GM18526 (cell line): ENCODE results near the gene REC8.

ENCODE experiments used
- POLR2A ChIP-seq: IDR thresholded peaks from 3 replicates; pipeline ENCODE4 v1.6.1; 2011; ENCODE audit not compliant: insufficient read length; ENCODE audit errors: extremely low read depth

The REC8 gene, protein sequence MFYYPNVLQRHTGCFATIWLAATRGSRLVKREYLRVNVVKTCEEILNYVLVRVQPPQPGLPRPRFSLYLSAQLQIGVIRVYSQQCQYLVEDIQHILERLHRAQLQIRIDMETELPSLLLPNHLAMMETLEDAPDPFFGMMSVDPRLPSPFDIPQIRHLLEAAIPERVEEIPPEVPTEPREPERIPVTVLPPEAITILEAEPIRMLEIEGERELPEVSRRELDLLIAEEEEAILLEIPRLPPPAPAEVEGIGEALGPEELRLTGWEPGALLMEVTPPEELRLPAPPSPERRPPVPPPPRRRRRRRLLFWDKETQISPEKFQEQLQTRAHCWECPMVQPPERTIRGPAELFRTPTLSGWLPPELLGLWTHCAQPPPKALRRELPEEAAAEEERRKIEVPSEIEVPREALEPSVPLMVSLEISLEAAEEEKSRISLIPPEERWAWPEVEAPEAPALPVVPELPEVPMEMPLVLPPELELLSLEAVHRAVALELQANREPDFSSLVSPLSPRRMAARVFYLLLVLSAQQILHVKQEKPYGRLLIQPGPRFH

DNA sequence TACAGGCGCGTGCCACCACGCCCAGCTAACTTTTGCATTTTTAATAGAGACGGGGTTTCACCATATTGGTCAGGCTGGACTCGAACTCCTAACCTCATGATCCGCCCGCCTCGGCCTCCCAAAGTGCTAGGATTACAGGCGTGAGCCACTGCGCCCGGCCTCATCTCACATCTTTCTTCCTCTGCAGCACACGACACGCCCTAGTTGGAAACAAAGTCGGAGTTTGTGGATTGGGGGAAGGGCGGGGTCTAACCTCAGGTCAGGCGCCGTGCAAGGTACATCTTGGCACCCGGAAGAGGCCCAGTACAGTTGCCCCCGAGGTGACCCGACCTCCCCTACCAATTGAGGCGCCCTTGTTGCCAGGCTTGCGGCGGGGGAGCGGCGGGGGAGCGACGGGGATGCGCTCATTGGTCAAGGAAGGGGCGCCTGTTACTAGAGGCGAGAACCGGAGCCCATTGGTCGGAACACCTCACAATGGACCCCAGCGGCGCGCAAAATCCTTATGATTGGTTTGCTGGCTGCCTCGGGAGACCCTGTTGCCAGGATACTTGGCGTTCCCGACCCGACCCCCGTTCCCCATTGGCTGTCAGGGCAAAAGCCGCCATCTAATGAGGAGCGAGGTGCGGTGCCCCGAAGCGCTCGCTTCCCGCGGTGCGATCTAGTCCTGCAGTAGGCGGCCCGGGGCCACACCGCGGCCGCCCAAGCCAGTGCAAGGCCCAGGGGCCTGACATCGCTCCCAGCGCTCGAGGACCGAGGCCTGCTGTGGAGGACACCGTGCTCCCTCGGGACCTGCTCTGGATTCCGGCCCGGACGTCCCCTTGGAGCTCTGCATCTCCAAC lies at the start of gene REC8:
REC8 (plus strand) TSS at position 659 of the 839 bp plus-strand sequence. CDS start 473 bp downstream, outside the sequence.
- no peak for TF ChIP-seq POLR2A

DNA sequence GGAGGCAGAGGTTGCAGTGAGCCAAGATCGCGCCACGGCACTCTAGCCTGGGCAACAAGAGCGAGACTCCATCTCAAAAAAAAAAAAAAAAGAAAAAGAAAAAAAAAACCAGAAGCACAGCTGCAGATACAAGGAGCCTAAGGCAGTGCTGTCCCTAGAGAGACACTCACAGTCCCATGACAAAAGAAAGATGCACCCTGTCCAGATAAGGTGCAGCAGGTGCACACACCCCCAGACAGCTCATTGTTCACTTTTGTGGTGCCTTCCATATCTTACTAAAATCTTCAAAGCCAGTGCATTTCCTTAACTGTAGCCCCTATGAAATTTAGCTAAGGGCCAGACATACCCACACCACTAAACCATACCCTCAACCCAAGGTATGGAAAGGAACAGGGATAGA lies 49.5 kb upstream of the REC8 start:
- TF ChIP-seq POLR2A = no peak

- TF ChIP-seq POLR2A = no peak
Measured at GRCh38 chr14:24122898-24123297, 49.0 kb upstream of the REC8 start.

DNA sequence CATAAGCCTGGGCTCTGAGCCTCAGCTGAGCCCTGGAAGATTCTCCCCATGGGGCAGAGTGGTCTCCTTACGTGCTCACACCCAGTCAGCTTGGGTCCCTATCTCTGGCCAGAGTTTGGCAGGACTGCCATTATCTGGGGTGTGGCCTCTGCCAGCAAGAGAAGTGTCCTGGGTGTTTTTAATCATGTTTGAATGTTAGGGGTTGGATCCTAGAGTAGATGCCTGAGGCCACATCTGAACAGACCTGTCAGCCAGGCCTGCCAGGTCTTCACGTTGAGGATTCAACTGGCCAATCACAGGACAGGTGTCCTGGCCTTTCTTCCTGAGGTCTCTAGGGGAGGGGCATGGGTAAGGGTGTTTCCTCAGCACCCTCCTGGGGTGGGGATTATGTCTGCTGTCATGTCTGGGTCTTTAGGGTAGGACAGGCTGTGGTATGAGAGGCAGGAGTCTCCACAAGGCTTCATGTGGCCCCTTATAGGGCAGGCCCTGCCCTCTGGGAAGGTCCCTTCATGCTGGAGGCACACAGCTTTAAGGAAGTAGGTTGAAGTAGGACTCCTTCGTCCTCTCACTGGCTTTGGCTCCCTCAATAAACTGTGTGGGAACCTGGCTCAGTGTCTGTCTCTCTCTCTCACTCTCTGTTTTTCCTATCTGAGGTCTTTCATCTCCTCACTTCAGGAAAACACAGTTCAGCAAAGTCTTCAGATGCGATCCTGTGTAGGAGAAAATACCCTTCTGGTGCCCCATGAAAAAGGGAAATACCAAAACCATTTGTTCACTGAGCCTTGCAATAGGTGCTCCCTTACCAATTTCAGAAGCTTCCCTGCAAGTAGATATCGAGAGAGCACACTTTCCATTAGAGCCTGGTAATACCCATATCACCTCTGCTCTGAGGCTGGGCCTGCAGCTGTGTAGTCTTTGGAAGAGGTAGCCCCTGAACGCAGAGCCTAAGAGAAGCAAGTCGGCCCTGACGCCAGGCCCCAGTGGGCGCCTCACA lies 48.2 kb upstream of the REC8 start:
- no peak for TF ChIP-seq POLR2A

GRCh38 chr14:24126939-24127338 lies 44.9 kb upstream of the REC8 start:
- no peak for TF ChIP-seq POLR2A

DNA sequence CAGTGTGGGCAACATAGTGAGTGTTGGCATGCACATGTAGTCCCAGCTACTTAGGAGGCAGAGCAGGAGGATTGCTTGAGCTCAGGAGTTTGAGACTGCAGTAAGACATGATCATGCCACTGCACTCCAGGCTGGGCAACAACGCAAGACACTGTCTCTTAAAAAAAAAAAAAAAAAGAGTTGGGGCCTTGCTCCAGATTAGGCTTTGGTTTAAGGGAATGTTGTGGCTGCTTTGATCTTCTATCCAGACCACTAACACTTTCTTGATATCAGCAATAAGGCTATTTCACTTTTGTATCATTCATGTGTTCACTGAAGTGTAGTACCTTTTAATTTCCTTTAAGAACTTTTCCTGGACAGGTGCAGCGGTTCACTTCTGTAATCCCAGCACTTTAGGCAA lies 44.2 kb upstream of the REC8 start:
- no peak for TF ChIP-seq POLR2A

- TF ChIP-seq POLR2A = no peak
Measured at GRCh38 chr14:24129410-24129998, 42.4 kb upstream of the REC8 start.

DNA sequence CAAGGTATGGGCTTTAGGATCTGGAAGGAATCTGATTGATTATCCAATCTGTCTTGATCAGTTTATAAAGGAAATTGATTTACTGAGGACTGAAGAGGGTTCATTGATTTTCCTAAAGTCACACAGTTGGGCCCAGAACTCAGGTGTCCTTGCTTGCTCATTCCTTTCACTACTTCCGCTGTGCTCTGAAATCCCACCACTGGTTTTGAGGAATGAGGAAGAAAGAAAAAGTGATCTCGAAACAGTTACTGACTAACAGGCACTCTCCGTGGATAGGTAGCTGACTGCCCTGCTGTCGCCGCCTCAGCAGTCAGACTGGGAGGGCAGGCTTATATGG lies 41.5 kb upstream of the REC8 start, which contains the start of gene FITM1:
FITM1 (plus strand) TSS at position 280 of the 337 bp plus-strand sequence. CDS start 905 bp downstream, outside the sequence.
- no peak for TF ChIP-seq POLR2A

GRCh38 chr14:24130717-24131548 lies 40.9 kb upstream of the REC8 start:
- no peak for TF ChIP-seq POLR2A

DNA sequence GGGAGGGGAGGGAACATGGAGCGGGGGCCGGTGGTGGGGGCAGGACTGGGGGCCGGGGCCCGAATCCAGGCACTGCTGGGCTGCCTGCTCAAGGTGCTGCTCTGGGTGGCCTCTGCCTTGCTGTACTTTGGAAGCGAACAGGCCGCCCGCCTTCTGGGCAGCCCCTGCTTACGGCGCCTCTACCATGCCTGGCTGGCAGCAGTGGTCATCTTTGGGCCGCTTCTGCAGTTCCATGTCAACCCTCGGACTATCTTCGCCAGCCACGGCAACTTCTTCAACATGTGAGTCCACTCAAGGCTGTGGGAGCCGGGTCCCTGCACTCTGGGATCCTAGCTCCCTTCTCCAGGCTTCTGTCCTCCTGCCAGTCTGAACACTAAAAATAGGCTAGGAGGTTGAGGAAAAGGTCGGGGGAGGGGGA lies 40.3 kb upstream of the REC8 start:
- no peak for TF ChIP-seq POLR2A

DNA sequence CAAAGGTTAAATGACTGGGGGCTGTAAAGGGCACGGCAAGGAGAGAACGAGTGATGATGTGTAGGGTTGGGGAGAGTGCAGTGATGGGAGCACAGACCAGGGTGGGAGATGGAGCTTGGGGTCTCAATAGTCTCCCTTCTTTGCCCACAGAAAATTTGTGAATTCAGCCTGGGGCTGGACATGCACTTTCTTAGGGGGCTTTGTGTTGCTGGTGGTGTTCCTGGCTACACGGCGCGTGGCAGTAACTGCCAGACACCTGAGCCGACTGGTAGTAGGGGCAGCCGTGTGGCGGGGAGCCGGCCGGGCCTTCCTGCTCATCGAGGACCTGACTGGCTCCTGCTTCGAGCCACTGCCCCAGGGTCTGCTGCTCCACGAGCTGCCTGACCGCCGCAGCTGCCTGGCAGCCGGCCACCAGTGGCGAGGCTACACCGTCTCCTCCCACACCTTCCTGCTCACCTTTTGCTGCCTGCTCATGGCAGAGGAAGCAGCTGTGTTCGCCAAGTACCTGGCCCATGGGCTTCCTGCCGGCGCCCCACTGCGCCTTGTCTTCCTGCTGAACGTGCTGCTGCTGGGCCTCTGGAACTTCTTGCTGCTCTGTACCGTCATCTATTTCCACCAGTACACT lies 39.7 kb upstream of the REC8 start:
- no peak for TF ChIP-seq POLR2A

DNA sequence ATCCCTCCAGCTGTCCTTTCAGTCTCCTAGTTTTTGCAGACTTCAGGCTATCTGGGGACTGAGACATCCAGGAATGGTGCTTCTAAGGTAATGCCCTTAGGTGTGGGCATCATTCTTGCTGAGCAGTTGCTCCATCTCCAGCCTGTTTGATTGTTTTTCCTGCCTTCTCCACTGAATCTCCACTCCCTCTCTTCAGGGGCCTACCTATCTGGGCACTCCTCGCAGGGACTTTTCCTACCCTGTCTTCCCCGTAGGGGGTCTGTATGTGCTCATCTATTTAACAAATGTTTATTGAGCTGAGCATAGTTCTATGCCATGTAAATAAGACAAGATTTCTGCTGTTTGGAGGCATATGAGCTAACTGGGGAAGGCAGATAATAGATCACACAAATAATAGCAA lies 38.9 kb upstream of the REC8 start:
- no peak for TF ChIP-seq POLR2A

- TF ChIP-seq POLR2A = no peak
Measured at GRCh38 chr14:24133735-24134134, 38.1 kb upstream of the REC8 start.
